IPS-18a (cell line): ENCODE results near the gene TXNDC2.
"Not testable (repeated sequence)": the region's sequence is repeated elsewhere in the genome, so short reads cannot be mapped to it uniquely, and the experiment has no call there.

Experiments
- H3K27ac ChIP-seq: one replicate; pipeline ENCODE4 v1.5.1; 2013; ENCODE audit warnings: low read length
- H3K27me3 ChIP-seq: one replicate; pipeline ENCODE4 v1.6.1; 2013; ENCODE audit warnings: mild to moderate bottlenecking, low read length; ENCODE audit not compliant: control insufficient read depth, insufficient read depth
- H3K36me3 ChIP-seq: one replicate; pipeline ENCODE4 v1.6.1; 2013; ENCODE audit warnings: low read depth, low read length; ENCODE audit not compliant: control insufficient read depth
- H3K4me1 ChIP-seq: one replicate; pipeline ENCODE4 v1.6.1; 2013; ENCODE audit warnings: low read depth, low read length; ENCODE audit not compliant: control insufficient read depth
- H3K4me3 ChIP-seq: one replicate; pipeline ENCODE4 v1.5.1; 2013; ENCODE audit warnings: low read length
- H3K9ac ChIP-seq: one replicate; pipeline ENCODE4 v1.6.1; 2013; ENCODE audit warnings: mild to moderate bottlenecking, low read length, moderate library complexity
- H3K9me3 ChIP-seq: one replicate; pipeline ENCODE4 v1.6.1; 2013; ENCODE audit warnings: low read depth, low read length; ENCODE audit not compliant: control insufficient read depth

TXNDC2 gene

DNA sequence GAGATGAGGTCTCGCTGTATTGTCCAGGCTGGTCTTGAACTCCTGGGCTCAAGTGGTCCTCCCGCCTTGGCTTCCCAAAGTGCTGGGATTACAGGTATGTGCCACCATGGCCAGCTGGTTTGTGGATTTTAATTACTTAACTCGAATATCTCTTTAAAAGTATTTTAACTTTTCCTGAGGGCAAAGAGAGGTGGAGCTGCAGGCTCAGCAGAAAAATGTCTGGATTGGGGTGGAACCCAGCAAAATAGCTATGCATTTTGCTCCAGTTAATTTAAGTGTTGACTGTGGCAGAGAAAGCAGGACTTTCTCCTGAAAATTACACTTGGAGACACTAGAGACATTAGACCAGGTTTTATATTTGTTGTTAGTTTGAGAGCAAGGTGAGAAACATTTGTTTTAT lies 35.5 kb upstream of the TXNDC2 start:
- H3K36me3 ChIP-seq = no peaks in the 10 kb centered on the region
- H3K9me3 ChIP-seq = no peaks in the 10 kb centered on the region
- H3K4me3 ChIP-seq = no peak overlapping the region
- no peak overlapping the region for H3K9ac ChIP-seq
- H3K27ac ChIP-seq = no peak overlapping the region
- H3K27me3 ChIP-seq = no peaks in the 10 kb centered on the region
- H3K4me1 ChIP-seq = peaks cover 7% of the 10 kb centered on the region

DNA sequence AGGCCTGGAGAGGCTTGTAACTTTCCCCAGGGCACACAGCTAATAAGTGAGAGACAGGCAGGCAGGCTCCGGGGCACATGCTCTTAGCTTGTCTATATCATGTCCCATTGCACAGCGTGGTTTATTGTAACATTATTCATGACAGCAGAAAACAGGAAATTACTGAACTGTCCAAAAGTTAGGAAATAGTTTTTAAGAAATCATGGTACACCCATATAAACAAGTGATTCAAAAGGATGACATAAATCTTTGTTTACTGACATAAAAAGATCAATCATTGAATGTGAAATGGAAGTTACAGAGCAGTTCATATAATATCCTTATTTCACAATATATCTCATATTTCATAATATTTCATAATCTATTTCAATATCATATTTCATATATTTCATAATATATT lies 34.3 kb upstream of the TXNDC2 start:
- Histone ChIP-seq H3K4me1 (peaks cover 7% of the 10 kb centered on the region), H3K36me3 (no peaks in the 10 kb centered on the region), H3K27ac (no peak overlapping the region), H3K9ac (no peak overlapping the region), H3K27me3 (no peaks in the 10 kb centered on the region), H3K4me3 (no peak overlapping the region), H3K9me3 (no peaks in the 10 kb centered on the region)

DNA sequence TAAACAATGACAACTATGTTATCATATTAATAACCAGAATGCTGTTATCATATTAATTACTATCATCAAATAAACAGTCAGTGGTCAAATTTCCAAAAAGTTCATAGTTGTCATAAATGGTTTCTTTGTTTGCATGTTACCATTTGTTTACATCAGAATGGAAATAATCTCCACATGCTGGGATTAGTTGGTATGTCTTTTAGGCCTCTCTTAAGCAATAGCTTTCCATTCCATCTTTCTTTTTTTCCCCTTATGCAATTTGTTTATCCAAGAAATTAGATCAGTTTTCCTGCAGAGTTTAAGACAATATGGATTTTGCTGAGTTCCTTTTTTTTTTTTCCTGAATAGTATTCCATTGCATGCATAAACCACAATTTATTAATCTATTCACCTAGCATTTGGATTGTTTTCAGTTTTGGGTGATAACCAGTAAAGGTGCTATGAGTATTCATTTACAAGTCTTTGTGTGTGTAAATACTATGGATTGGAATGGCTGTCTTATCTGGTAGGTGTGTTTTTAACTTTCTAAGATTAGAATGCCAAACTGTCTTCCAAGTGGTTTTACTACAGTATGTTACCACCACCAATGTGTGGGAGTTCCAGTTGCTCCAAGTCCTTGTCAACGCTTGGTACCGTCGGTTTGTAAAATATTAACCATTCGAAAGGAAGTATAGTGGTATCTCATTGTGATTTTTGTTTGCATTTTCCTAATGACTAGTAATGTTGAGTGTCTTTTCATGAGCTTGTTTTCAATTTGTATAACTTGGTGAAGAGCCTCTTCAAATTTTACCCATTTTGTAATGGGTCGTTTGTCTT lies 33.3 kb upstream of the TXNDC2 start:
- H3K4me1 ChIP-seq = peaks cover 7% of the 10 kb centered on the region

DNA sequence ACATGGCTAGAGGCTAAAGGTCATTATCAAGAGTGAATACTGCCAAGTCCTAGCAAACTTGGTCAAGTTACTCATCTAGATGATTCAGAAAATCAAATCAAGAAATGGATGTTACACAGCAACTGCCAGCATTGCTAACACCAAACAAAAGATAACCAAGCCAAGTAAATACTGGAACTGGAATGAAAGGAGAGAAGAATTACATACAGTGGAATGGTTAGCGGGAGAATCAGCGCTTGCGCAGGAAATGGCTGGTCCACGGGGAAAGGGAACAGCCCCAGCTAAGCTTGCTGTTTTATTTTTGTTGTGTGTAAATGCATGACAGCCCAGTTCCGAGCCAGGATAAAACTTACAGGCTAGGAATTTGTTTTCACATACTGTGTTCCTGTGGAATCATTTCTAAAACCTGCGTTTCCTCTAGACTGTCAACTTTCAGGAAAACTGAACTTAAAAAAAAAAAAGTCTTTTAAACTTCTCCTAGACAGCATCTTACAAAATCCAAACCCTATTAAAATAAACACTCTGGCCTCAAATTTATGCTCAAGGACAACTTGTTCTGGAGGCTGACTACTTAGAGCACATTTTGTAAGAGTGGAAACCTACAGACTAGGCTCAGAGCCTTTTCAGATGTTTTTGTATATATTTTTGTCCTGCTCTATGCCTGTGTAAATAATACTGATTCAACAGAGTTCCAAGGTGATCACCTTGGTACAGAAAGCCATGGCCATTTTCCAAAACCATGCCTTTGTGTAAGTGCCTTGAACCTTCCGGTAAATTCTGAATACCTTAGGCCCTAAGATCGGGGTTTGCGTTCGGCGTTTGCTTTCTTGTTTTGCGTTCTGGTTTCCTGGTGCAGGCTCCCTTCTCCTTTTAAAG lies 30.7 kb upstream of the TXNDC2 start:
- H3K9me3 ChIP-seq = no peaks in the 10 kb centered on the region
- H3K4me3 ChIP-seq = no peak overlapping the region
- H3K9ac ChIP-seq = no peak overlapping the region
- no peaks in the 10 kb centered on the region for H3K36me3 ChIP-seq
- no peaks in the 10 kb centered on the region for H3K4me1 ChIP-seq
- no peak overlapping the region for H3K27ac ChIP-seq
- no peaks in the 10 kb centered on the region for H3K27me3 ChIP-seq

More for the DNA sequence above, 33.3 kb upstream of the TXNDC2 start:
- H3K4me3 ChIP-seq = no peak overlapping the region
- H3K27me3 ChIP-seq = no peaks in the 10 kb centered on the region
- no peaks in the 10 kb centered on the region for H3K36me3 ChIP-seq
- no peak overlapping the region for H3K9ac ChIP-seq
- H3K27ac ChIP-seq = no peak overlapping the region
- H3K9me3 ChIP-seq = no peaks in the 10 kb centered on the region

DNA sequence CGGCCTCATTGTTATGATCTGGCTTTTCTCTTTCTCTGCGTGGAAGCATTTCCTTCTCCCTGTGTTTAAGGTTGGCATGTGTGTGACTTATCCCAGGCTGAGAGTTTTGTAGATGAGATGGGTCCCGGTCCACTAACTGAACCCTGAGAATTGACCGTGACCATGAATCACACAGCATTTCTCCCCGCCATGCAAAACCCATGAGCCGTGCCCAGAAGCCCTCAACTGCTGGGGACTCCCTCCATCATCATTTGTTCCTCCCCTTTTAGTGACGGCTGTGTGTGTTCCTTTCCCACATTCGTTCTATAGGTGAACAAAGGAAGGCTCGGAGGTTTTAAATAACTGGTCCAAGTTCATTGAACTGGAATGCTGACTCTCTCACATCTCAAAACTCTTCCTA lies 30.1 kb upstream of the TXNDC2 start:
- no peaks in the 10 kb centered on the region for H3K36me3 ChIP-seq
- no peaks in the 10 kb centered on the region for H3K4me1 ChIP-seq
- no peak overlapping the region for H3K4me3 ChIP-seq
- H3K27ac ChIP-seq = no peak overlapping the region
- no peaks in the 10 kb centered on the region for H3K9me3 ChIP-seq
- H3K27me3 ChIP-seq = no peaks in the 10 kb centered on the region
- H3K9ac ChIP-seq = no peak overlapping the region

DNA sequence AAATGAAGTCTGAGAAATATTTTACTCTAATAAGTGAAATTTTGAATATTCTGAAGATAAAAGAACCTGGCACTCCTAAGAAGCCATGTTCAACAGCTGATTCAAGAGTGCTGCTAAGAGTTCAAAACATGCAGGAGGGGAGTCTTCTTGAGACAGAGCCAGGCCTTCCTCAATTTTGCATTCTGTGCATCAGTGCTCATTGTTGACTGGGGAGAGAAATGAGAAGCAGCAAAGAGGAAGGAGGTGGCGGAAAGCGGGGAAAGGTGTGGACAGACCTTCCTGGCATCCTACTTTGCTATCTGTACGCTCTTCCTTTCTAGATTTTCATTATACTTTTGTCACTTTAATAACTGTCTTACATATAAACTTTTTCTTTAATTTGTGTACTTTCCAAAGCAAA lies 29.7 kb upstream of the TXNDC2 start:
- Histone ChIP-seq H3K9ac (no peak overlapping the region), H3K36me3 (no peaks in the 10 kb centered on the region), H3K9me3 (no peaks in the 10 kb centered on the region), H3K4me1 (no peaks in the 10 kb centered on the region), H3K4me3 (no peak overlapping the region), H3K27me3 (no peaks in the 10 kb centered on the region), H3K27ac (no peak overlapping the region)

DNA sequence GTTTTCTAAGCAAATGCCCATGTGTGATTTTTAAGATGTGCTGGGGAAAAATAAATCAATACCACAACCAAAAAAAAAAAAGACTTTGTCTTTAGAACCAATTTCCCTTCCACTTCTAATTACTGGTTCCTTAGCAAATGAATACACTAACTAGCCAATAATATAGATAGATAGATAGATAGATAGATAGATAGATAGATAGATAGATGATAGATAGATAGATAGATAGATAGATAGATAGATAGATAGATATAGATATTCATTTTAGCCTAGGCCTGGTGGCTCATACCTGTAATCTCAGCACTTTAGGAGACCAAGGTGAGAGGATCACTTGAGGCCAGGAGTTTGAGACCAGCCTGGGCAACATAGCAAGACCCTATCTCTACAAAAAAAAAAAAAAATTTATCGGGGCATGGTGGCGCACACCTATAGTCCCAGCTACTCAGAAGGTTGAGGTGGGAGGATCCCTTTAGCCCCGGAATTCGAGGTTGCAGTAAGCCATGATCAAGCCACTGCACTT lies 28.2 kb upstream of the TXNDC2 start:
- H3K4me1 ChIP-seq, H3K4me3 ChIP-seq, H3K9me3 ChIP-seq, H3K9ac ChIP-seq, H3K27ac ChIP-seq, H3K27me3 ChIP-seq, H3K36me3 ChIP-seq: not testable (repeated sequence)

DNA sequence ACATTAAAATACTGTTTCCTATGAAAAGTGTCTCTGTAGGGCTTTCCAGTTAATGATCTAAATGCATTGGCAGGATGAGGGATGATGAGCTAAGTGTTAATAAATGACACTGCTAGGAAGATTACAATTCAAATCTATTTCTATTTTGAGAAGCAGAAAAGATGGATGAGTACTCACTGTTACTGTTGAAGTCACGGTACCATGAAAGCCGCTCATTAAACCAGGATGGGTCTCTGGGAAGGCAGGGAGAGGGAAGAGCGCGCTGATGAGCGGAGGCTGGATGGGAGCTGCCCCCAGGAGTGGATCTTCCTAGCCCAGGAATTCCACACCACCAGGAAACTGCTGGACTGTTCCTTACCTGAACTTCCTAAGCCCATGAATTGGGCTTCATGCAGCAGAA lies 27.1 kb upstream of the TXNDC2 start:
- H3K4me3 ChIP-seq = no peak overlapping the region
- H3K9me3 ChIP-seq = no peaks in the 10 kb centered on the region
- H3K9ac ChIP-seq = no peak overlapping the region
- no peaks in the 10 kb centered on the region for H3K4me1 ChIP-seq
- H3K27ac ChIP-seq = no peak overlapping the region
- no peaks in the 10 kb centered on the region for H3K27me3 ChIP-seq
- no peaks in the 10 kb centered on the region for H3K36me3 ChIP-seq

DNA sequence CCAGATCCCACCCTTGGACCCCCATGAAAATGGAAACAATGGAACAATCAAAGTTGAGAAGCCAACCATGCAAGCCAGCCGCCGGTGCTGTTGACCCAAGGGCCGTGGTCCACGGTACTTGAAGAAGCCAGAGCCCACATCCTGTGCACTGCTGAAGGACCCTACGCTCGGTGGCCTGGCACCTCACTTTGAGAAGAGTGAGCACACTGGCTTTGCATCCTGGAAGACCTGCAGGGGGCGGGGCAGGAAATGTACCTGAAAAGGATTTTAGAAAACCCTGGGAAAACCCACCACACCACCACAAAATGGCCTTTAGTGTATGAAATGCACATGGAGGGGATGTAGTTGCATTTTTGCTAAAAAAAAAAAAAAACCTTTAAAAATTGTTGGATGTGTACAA lies 26.5 kb upstream of the TXNDC2 start:
- H3K9me3 ChIP-seq = no peaks in the 10 kb centered on the region
- no peaks in the 10 kb centered on the region for H3K27me3 ChIP-seq
- H3K27ac ChIP-seq = no peak overlapping the region
- H3K4me1 ChIP-seq = no peaks in the 10 kb centered on the region
- no peak overlapping the region for H3K4me3 ChIP-seq
- H3K36me3 ChIP-seq = no peaks in the 10 kb centered on the region
- no peak overlapping the region for H3K9ac ChIP-seq

DNA sequence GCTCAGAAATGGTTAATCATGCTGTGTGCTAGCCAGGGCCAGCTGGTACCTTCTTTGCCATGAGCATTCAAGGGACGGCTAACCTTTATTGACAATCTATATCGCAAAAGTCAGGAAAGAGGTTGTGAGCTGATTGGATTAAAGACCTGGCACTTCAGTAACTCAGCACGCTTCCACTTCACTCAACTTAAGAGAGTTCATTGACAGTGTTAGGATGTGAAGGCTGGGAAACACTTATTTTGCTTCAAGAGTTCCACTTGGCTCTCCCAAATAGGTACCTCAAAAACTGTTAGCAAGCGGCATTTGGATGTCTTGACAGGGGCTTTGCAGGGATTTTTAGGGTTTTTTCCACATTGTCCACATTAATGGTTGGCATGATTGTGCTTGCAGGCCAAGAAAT lies 25.1 kb upstream of the TXNDC2 start:
- no peak overlapping the region for H3K4me3 ChIP-seq
- no peaks in the 10 kb centered on the region for H3K4me1 ChIP-seq
- no peak overlapping the region for H3K9ac ChIP-seq
- H3K27ac ChIP-seq = no peak overlapping the region
- H3K27me3 ChIP-seq = no peaks in the 10 kb centered on the region
- H3K9me3 ChIP-seq = no peaks in the 10 kb centered on the region
- no peaks in the 10 kb centered on the region for H3K36me3 ChIP-seq

DNA sequence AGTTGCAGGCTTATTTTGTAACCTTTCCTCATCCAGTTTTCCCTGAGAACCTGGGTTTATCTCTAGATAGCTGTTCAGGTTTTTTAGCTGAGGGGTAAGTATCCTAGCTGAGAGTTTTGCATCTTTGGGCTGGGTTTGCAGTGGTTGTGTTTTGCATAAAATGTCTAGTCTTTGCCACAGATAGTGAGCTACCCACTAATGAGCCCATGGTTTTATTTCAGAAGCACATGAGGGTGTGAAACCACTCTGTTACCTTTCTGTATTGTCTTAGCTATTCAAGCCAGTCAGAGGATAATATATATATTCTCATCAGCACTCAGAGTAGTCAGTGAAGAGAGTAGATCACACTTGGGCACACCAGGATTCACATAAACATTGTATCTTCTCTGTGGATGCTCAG lies 24.6 kb upstream of the TXNDC2 start:
- no peak overlapping the region for H3K9ac ChIP-seq

More for the DNA sequence above, 24.6 kb upstream of the TXNDC2 start:
- H3K36me3 ChIP-seq = no peaks in the 10 kb centered on the region
- H3K27me3 ChIP-seq = no peaks in the 10 kb centered on the region
- H3K4me3 ChIP-seq = no peak overlapping the region
- H3K9me3 ChIP-seq = no peaks in the 10 kb centered on the region
- H3K27ac ChIP-seq = no peak overlapping the region
- H3K4me1 ChIP-seq = no peaks in the 10 kb centered on the region
